Measurements from ENCODE around the gene ELMO3. TPM values are rescaled to one million over a fixed set of nuclear protein-coding genes. Genes with fewer than 3 reads are reported as not detected.

ELMO3 gene
- total RNA-seq, 1 donor from 2014 or later, result not detected

DNA sequence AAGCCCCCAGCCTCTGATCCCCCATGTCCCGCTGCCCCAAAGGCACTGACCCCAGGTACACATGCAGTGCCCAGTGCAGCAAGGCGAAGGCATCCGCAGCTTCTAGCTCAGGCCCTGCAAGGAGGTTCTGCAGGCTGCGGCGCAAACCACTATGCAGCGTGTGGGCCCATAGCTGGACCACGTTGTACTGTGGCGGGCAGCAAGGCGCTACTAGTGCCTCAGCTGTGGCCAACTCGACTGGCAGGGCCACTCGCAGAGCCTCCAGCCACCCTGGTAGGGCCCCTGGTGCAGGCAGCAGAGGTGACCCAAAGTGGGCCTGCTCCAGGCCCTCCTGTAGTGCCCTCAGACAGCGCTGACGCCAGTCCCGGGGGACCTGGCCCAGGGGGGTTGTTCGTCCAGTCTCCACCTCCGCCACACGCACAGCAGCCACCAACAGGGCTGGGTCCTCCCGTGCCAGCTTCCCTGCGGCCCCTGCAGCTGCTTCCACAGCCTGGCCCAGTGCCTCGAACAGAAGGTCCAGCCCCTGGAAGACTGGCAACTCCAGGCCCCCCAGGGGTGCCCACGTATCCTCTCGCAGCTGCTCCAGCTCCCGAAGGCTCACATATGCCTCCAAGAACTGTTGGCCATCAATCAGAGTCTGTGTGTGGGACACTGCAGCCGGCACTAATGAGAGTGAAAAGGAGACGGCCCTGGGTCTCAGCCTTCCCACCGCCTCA lies 11.6 kb upstream of the ELMO3 start:
- Histone ChIP-seq H3K36me3 (no peaks in the 10 kb centered on the region), H3K4me3 (no peak overlapping the region), H2AFZ (replicated peaks) (no peak overlapping the region), H3K27me3 (peaks cover 33% of the 10 kb centered on the region), H3K9ac (no peak overlapping the region), H3F3A (ENCODE audit: low read depth) (peaks cover 15% of the 10 kb centered on the region), H3K4me2 (no peak overlapping the region), H3K27ac (no peak overlapping the region), H4K20me1 (ENCODE audit: low read depth) (peaks cover 25% of the 10 kb centered on the region), H3K79me2 (ENCODE audit: low read depth) (peaks cover 14% of the 10 kb centered on the region), H3K4me1 (peaks cover 12% of the 10 kb centered on the region), H3K9me3 (ENCODE audit: low read depth) (no peaks in the 10 kb centered on the region)
- H3K36me3 Mint-ChIP-seq, result no peaks in the 10 kb centered on the region
- H3K4me1 Mint-ChIP-seq, result peaks cover 15% of the 10 kb centered on the region
- H3K27ac Mint-ChIP-seq, result no peak overlapping the region
- no peaks in the 10 kb centered on the region for H3K9me3 Mint-ChIP-seq
- peaks cover 17% of the 10 kb centered on the region for H3K27me3 Mint-ChIP-seq (ENCODE audit: insufficient read depth, low read depth)
- TF ChIP-seq EZH2 (IDR thresholded peaks at IDR 0.05), result no peak
- H3K4me3 Mint-ChIP-seq, result no peak overlapping the region
- DNase-seq (ENCODE audit: low spot score), result no peak

- peaks cover 14% of the 10 kb centered on the region for H3K4me1 ChIP-seq
- peaks cover 17% of the 10 kb centered on the region for H3K27me3 Mint-ChIP-seq (ENCODE audit: insufficient read depth, low read depth)
- H3K27me3 ChIP-seq, result peaks cover 33% of the 10 kb centered on the region
- no peaks in the 10 kb centered on the region for H3K9me3 ChIP-seq (ENCODE audit: low read depth)
- H3K9me3 Mint-ChIP-seq, result no peaks in the 10 kb centered on the region
- H4K20me1 ChIP-seq (ENCODE audit: low read depth), result peaks cover 35% of the 10 kb centered on the region
- no peak overlapping the region for H3K27ac Mint-ChIP-seq
- H3K4me3 ChIP-seq, result no peak overlapping the region
- no peak overlapping the region for H3K4me2 ChIP-seq
- H3K36me3 Mint-ChIP-seq, result peaks cover 2% of the 10 kb centered on the region
- H3K27ac ChIP-seq, result no peak overlapping the region
- peaks cover 24% of the 10 kb centered on the region for H3K4me1 Mint-ChIP-seq
- H3F3A ChIP-seq (ENCODE audit: low read depth), result peaks cover 15% of the 10 kb centered on the region
- TF ChIP-seq, protein P1, sequence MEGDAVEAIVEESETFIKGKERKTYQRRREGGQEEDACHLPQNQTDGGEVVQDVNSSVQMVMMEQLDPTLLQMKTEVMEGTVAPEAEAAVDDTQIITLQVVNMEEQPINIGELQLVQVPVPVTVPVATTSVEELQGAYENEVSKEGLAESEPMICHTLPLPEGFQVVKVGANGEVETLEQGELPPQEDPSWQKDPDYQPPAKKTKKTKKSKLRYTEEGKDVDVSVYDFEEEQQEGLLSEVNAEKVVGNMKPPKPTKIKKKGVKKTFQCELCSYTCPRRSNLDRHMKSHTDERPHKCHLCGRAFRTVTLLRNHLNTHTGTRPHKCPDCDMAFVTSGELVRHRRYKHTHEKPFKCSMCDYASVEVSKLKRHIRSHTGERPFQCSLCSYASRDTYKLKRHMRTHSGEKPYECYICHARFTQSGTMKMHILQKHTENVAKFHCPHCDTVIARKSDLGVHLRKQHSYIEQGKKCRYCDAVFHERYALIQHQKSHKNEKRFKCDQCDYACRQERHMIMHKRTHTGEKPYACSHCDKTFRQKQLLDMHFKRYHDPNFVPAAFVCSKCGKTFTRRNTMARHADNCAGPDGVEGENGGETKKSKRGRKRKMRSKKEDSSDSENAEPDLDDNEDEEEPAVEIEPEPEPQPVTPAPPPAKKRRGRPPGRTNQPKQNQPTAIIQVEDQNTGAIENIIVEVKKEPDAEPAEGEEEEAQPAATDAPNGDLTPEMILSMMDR (IDR thresholded peaks at IDR 0.05), result no peak
- TF ChIP-seq EZH2phosphoT487 (IDR thresholded peaks at IDR 0.05) (no peak), EZH2 (IDR thresholded peaks at IDR 0.05) (no peak)
- no peak overlapping the region for H3K9ac ChIP-seq
- DNase-seq (ENCODE audit: low spot score), result no peak
- peaks cover 14% of the 10 kb centered on the region for H3K79me2 ChIP-seq (ENCODE audit: low read depth)
- no peak overlapping the region for H2AFZ ChIP-seq (replicated peaks)
- H3K36me3 ChIP-seq, result no peaks in the 10 kb centered on the region
- H3K4me3 Mint-ChIP-seq, result no peak overlapping the region
Observed at GRCh38 chr16:67188323-67188722, 10.6 kb upstream of the ELMO3 start.

- TF ChIP-seq, protein P1 (IDR thresholded peaks at IDR 0.05), result no peak
- TF ChIP-seq EZH2 (IDR thresholded peaks at IDR 0.05), result no peak
- TF ChIP-seq EZH2phosphoT487 (IDR thresholded peaks at IDR 0.05), result no peak
- Mint-ChIP-seq H3K4me3 (no peak overlapping the region), H3K27ac (no peak overlapping the region)
Observed at GRCh38 chr16:67188798-67189197, 10.1 kb upstream of the ELMO3 start.

DNA sequence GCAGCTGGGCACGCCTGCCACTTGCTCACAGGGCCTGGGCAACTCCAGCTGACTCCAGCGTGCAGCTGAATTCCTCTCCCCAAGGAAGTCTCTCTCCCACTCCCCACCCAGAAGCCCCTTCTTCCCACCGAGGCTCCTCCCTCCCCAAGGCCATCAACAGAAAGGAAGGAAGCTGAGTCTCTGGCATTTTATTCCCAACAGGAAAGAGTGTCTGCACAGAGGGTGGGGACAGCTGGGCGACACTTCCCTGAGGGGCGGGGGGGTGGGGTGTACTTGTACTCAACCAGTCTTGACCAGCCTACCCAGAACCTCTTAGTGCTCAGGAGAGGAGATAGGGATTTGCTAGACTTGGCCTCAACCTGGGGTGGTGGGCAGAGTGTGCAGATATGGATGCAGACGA lies 8.9 kb upstream of the ELMO3 start, which contains the start of gene EXOC3L1:
EXOC3L1 (minus strand) TSS at position 96 of the 400 bp plus-strand sequence. CDS start 460 bp downstream, outside the sequence.
- H3K27ac ChIP-seq, result no peak within 1 kb of the TSS
- peaks cover 24% of the 10 kb centered on the region for H3K79me2 ChIP-seq (ENCODE audit: low read depth)
- H3K4me3 ChIP-seq, result no peak within 1 kb of the TSS
- Mint-ChIP-seq H3K27ac (peak within 1 kb of the TSS; percentile 72), H3K4me3 (no peak within 1 kb of the TSS), H3K36me3 (peaks cover 2% of the 10 kb centered on the region), H3K27me3 (ENCODE audit: insufficient read depth, low read depth) (peaks cover 17% of the 10 kb centered on the region), H3K9me3 (no peaks in the 10 kb centered on the region), H3K4me1 (peaks cover 29% of the 10 kb centered on the region)
- DNase-seq (ENCODE audit: low spot score), result no peak
- H3F3A ChIP-seq (ENCODE audit: low read depth), result peaks cover 2% of the 10 kb centered on the region
- H2AFZ ChIP-seq (replicated peaks), result no peak within 1 kb of the TSS
- H3K9me3 ChIP-seq (ENCODE audit: low read depth), result no peaks in the 10 kb centered on the region
- H3K4me1 ChIP-seq, result peaks cover 7% of the 10 kb centered on the region
- no peaks in the 10 kb centered on the region for H3K36me3 ChIP-seq
- H3K9ac ChIP-seq, result no peak within 1 kb of the TSS
- no peak for TF ChIP-seq EZH2phosphoT487 (IDR thresholded peaks at IDR 0.05)
- TF ChIP-seq, protein P1 (IDR thresholded peaks at IDR 0.05), result no peak
- no peak for TF ChIP-seq EZH2 (IDR thresholded peaks at IDR 0.05)
- H3K4me2 ChIP-seq, result no peak within 1 kb of the TSS
- peaks cover 39% of the 10 kb centered on the region for H4K20me1 ChIP-seq (ENCODE audit: low read depth)
- peaks cover 22% of the 10 kb centered on the region for H3K27me3 ChIP-seq

More at GRCh38 chr16:67188798-67189197, 10.1 kb upstream of the ELMO3 start:
- peaks cover 33% of the 10 kb centered on the region for H3K27me3 ChIP-seq
- Mint-ChIP-seq H3K27me3 (ENCODE audit: insufficient read depth, low read depth) (peaks cover 17% of the 10 kb centered on the region), H3K36me3 (peaks cover 2% of the 10 kb centered on the region), H3K9me3 (no peaks in the 10 kb centered on the region), H3K4me1 (peaks cover 28% of the 10 kb centered on the region)
- peaks cover 14% of the 10 kb centered on the region for H3F3A ChIP-seq (ENCODE audit: low read depth)
- H3K4me3 ChIP-seq, result no peak overlapping the region
- no peak for DNase-seq (ENCODE audit: low spot score)
- peaks cover 18% of the 10 kb centered on the region for H3K79me2 ChIP-seq (ENCODE audit: low read depth)
- peaks cover 40% of the 10 kb centered on the region for H4K20me1 ChIP-seq (ENCODE audit: low read depth)
- no peaks in the 10 kb centered on the region for H3K9me3 ChIP-seq (ENCODE audit: low read depth)
- peaks cover 14% of the 10 kb centered on the region for H3K4me1 ChIP-seq
- H3K27ac ChIP-seq, result no peak overlapping the region
- no peak overlapping the region for H3K4me2 ChIP-seq
- no peaks in the 10 kb centered on the region for H3K36me3 ChIP-seq
- H2AFZ ChIP-seq (replicated peaks), result no peak overlapping the region
- no peak overlapping the region for H3K9ac ChIP-seq

All from neural progenitor cell (in vitro differentiated cells).